GM12891 (cell line): ENCODE data around the gene HTT.

Experiments
- POLR2A ChIP-seq: IDR thresholded peaks from 2 replicates; pipeline ENCODE4 v1.6.1; 2011; ENCODE audit warnings: low read depth, low read length, control low read depth
- POLR2AphosphoS5 ChIP-seq: IDR thresholded peaks from 2 replicates; pipeline ENCODE4 v1.6.1; 2011; ENCODE audit warnings: low read depth, low read length, control low read depth

DNA sequence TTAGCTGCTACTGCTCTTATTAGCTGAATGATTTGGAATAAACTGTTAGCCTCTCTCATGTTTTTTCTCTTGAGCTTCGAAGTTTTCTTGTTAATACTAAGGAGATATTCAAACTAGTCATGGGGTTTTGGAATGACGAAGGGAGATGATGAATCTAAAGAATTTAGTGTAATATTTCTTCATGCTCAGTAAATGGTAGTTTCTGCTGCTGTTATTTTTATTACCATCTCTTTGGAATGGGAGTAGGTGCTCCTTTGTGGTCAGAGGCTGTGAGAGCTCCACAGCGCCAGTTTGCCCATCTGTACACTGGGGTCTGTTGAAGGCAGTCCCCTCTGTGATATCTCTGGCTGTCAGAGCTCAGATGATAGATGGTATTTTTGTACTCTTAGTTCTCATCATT lies 33.7 kb downstream of the HTT start:
- TF ChIP-seq POLR2AphosphoS5: no peak
- no peak for TF ChIP-seq POLR2A
